ENCODE results near the gene ITGA1. TPM values are rescaled to one million over a fixed set of nuclear protein-coding genes. Genes with fewer than 3 reads are reported as not detected.

The ITGA1 gene
- total RNA-seq, 2 donors from 2014 or later = 0.33 to 3.5 TPM

GRCh38 chr5:52789851-52790250 is 2.1 kb downstream of the ITGA1 start:
- TF ChIP-seq CTCF (conservative IDR thresholded peaks at IDR 0.05) = no peak
- H3K4me1 ChIP-seq (ENCODE audit: control insufficient read depth, insufficient read depth, low read length) = no peaks in the 10 kb centered on the region
- Mint-ChIP-seq H3K36me3 (ENCODE audit: low read depth) (no peaks in the 10 kb centered on the region), H3K4me1 (peaks cover 7% of the 10 kb centered on the region), H3K27me3 (ENCODE audit: insufficient read depth) (peaks cover 26% of the 10 kb centered on the region), H3K9me3 (no peaks in the 10 kb centered on the region), H3K27ac (no peak overlapping the region), H3K4me3 (no peak overlapping the region)
- DNase-seq = no peak
- H3K9ac ChIP-seq (ENCODE audit: extremely low read depth, low read length, poor library complexity, severe bottlenecking) = no peak overlapping the region
- H3K27me3 ChIP-seq (ENCODE audit: control insufficient read depth, insufficient read depth, low read length, poor library complexity, severe bottlenecking) = peaks cover 28% of the 10 kb centered on the region
- H3K36me3 ChIP-seq (ENCODE audit: control insufficient read depth, insufficient read depth, low read length) = no peaks in the 10 kb centered on the region
- H3K9me3 ChIP-seq (ENCODE audit: control insufficient read depth, low read length) = no peaks in the 10 kb centered on the region
- H3K4me3 ChIP-seq (ENCODE audit: low read length) = no peak overlapping the region
- H3K27ac ChIP-seq (ENCODE audit: low read depth, low read length) = no peak overlapping the region
- 96 to 100% methylated on average over 2 of the region's 2 CpGs for WGBS, 2 experiments (ENCODE audit: insufficient coverage in 1 of 2, insufficient read length in 1 of 2)

- Histone ChIP-seq H3K9me3 (ENCODE audit: control insufficient read depth, low read length) (no peaks in the 10 kb centered on the region), H3K4me3 (ENCODE audit: low read length) (no peak overlapping the region), H3K27me3 (ENCODE audit: control insufficient read depth, insufficient read depth, low read length, poor library complexity, severe bottlenecking) (peaks cover 28% of the 10 kb centered on the region), H3K36me3 (ENCODE audit: control insufficient read depth, insufficient read depth, low read length) (no peaks in the 10 kb centered on the region), H3K4me1 (ENCODE audit: control insufficient read depth, insufficient read depth, low read length) (no peaks in the 10 kb centered on the region), H3K27ac (ENCODE audit: low read depth, low read length) (no peak overlapping the region), H3K9ac (ENCODE audit: extremely low read depth, low read length, poor library complexity, severe bottlenecking) (no peak overlapping the region)
- Mint-ChIP-seq H3K4me3 (no peak overlapping the region), H3K4me1 (peaks cover 7% of the 10 kb centered on the region), H3K27ac (no peak overlapping the region), H3K27me3 (ENCODE audit: insufficient read depth) (peaks cover 26% of the 10 kb centered on the region), H3K9me3 (no peaks in the 10 kb centered on the region), H3K36me3 (ENCODE audit: low read depth) (no peaks in the 10 kb centered on the region)
- no peak for TF ChIP-seq CTCF (conservative IDR thresholded peaks at IDR 0.05)
- 100% methylated on average over 1 of the region's 1 CpG; no CpG with 5 or more reads in 1 of the 2 experiments for WGBS, 2 experiments (ENCODE audit: insufficient coverage in 1 of 2, insufficient read length in 1 of 2)
- DNase-seq = no peak
Observed at GRCh38 chr5:52791366-52791765, 3.6 kb downstream of the ITGA1 start.

- Mint-ChIP-seq H3K27ac (no peak overlapping the region), H3K27me3 (ENCODE audit: insufficient read depth) (peaks cover 12% of the 10 kb centered on the region), H3K36me3 (ENCODE audit: low read depth) (no peaks in the 10 kb centered on the region), H3K4me3 (no peak overlapping the region), H3K4me1 (peaks cover 24% of the 10 kb centered on the region), H3K9me3 (no peaks in the 10 kb centered on the region)
- Histone ChIP-seq H3K27me3 (ENCODE audit: control insufficient read depth, insufficient read depth, low read length, poor library complexity, severe bottlenecking) (peaks cover 11% of the 10 kb centered on the region), H3K4me3 (ENCODE audit: low read length) (no peak overlapping the region), H3K9me3 (ENCODE audit: control insufficient read depth, low read length) (no peaks in the 10 kb centered on the region), H3K9ac (ENCODE audit: extremely low read depth, low read length, poor library complexity, severe bottlenecking) (no peak overlapping the region), H3K36me3 (ENCODE audit: control insufficient read depth, insufficient read depth, low read length) (no peaks in the 10 kb centered on the region), H3K27ac (ENCODE audit: low read depth, low read length) (no peak overlapping the region), H3K4me1 (ENCODE audit: control insufficient read depth, insufficient read depth, low read length) (no peaks in the 10 kb centered on the region)
- DNase-seq = no peak
- no peak for TF ChIP-seq CTCF (conservative IDR thresholded peaks at IDR 0.05)
- 92% methylated on average over 1 of the region's 1 CpG; no CpG with 5 or more reads in 1 of the 2 experiments for WGBS, 2 experiments (ENCODE audit: insufficient coverage in 1 of 2, insufficient read length in 1 of 2)
Observed at GRCh38 chr5:52794519-52794918, 6.8 kb downstream of the ITGA1 start.
